Heart right ventricle (tissue), 16 donors: ENCODE measurements around the gene SRPK3. TPM values are rescaled to one million over a fixed set of nuclear protein-coding genes. Genes with fewer than 3 reads are reported as not detected.

Experiments
- ATAC-seq, 8 donors: fragments of 200-7000 bp; cut with Tn5 transposase; one replicate each; pipeline ENCODE4 v1.9.1; 2020; ENCODE audit warnings: mild to moderate bottlenecking in 8 of 8, moderate library complexity in 8 of 8, moderate number of reproducible peaks in 1 of 8
- DNase-seq, 2 donors: peaks; one replicate each; pipeline ENCODE4 v3.0.0-alpha.2; 2020
- H3K27ac ChIP-seq, 10 donors: fragments of 200-600 bp; sonication (generic) in 2 of 10; one replicate each; pipeline versions ENCODE4 v1.5.0 to v1.8.0; 2020 to 2022; ENCODE audit warnings: mild to moderate bottlenecking in 3 of 10
- H3K27me3 ChIP-seq, 7 donors: fragments of 200-600 bp; one replicate each; pipeline ENCODE4 v1.8.0; 2021 to 2022; ENCODE audit warnings: mild to moderate bottlenecking in 2 of 7
- H3K36me3 ChIP-seq, 9 donors: fragments of 200-600 bp; sonication (generic) in 1 of 9; one replicate each; pipeline versions ENCODE4 v1.5.0 to v1.8.0; 2020 to 2022; ENCODE audit warnings: mild to moderate bottlenecking in 2 of 9
- H3K4me1 ChIP-seq, 9 donors: fragments of 200-600 bp; sonication (generic) in 1 of 9; one replicate each; pipeline versions ENCODE4 v1.5.0 to v1.8.0; 2020 to 2022; ENCODE audit warnings: mild to moderate bottlenecking in 4 of 9
- H3K4me3 ChIP-seq, 10 donors: fragments of 200-600 bp; sonication (generic) in 2 of 10; one replicate each; pipeline versions ENCODE4 v1.5.0 to v1.8.0; 2020 to 2022; ENCODE audit warnings: mild to moderate bottlenecking in 7 of 10, moderate library complexity in 2 of 10
- H3K9me3 ChIP-seq, 11 donors: fragments of 200-600 bp in 10 of 11; sonication (generic) in 2 of 11; one replicate each; pipeline versions ENCODE4 v1.5.0 to v1.8.0; 2013 to 2022; ENCODE audit warnings: mild to moderate bottlenecking in 2 of 11, control low read depth in 1 of 11, moderate library complexity in 1 of 11
- WGBS, 2 donors: extraction: QIAGEN DNeasy Blood & Tissue Kit; methylation state at CpG; one replicate each; pipeline ENCODE4 v1.1.7; 2013; ENCODE audit warnings: inconsistent platforms in 1 of 2; 5-methylcytosine and 5-hydroxymethylcytosine counted together
- intact Hi-C, 10 donors: fragments of 100-400 bp; cut with DNase I; formaldehyde crosslinking; loops; one replicate each; pipeline versions ENCODE4 v1.11.1 to v1.14.2; 2022
- polyA plus RNA-seq, 2 donors: library from polyadenylated mRNA; stranded (reverse); fragments of 200-250 nt; gene quantifications; one replicate each; pipeline ENCODE4 v1.2.3, GENCODE V29; 2013
- total RNA-seq, 10 donors: library from RNA; stranded (reverse); fragmentation: NEBNext Ultra II Directional in 3 of 10; extraction: Animal tissue kit (Norgen Biotek cat#: 25700) in 3 of 10; gene quantifications; one replicate each; pipeline versions ENCODE4 v1.2.1 to v1.2.4, GENCODE V29; 2021 to 2023
- TF ChIP-seq, protein P1 (sequence below), 9 donors: fragments of 200-600 bp; sonication (generic) in 2 of 9; IDR thresholded peaks; one replicate each; pipeline versions ENCODE4 v1.5.0 to v1.8.0; 2021 to 2022; ENCODE audit warnings: antibody characterized with exemption in 9 of 9, mild to moderate bottlenecking in 5 of 9, moderate library complexity in 1 of 9
- donor health status: Arrhythmogenic right ventricular cardiomyopathy.
- donor health status: ischemic (EF 13 %, LVEDD 7.1; RV severe dilation, severe dysfunction).
- donor health status: healthy with polysubstance abuse.
- donor health status: DM: no; HTN: yes; CAD: no.
- donor health status: DM: no; HTN: no; CAD: no.
- donor health status: ischemic (EF 25% LVEDD 6.9; RV normal size, moderate dysfunction).
- donor health status: ischemic (EF 25% LVEDD 5.7; RV mildly dilated, moderate dysfunction).
- donor health status: healthy.
- donor health status: DM: yes; HTN: yes; CAD: no.
- donor health status: Ischemic cardiomyopathy.
- donor health status: ischemic (EF 35%, LVEDD 5.7; RV mildly dilated, moderate dysfunction).
- donor health status: nonischemic (EF 11% LVEDD 7.7; RV severe dilation, severe dysfunction).
- donor health status: DM: yes; HTN: yes; CAD: no.
- donor health status: PGD.
- donor health status: ischemic (EF 29% LVEDD 5.4; RV normal size, mild dysfunction).
- donor health status: nonischemic (EF 23%, LVEDD 6.1; RV moderate dilation, normal function).

SRPK3 gene
- total and polyA plus RNA-seq, 12 donors = 9.9 to 52.7 (median 44.8) TPM

GRCh38 chrX:153801669-153802068, 20.8 kb downstream of the SRPK3 start:
- H3K9me3 ChIP-seq = peaks cover 0 to 14% (median 0%) of the 10 kb centered on the region in 11 donors
- peaks cover 0 to 27% (median 0%) of the 10 kb centered on the region in 9 donors for H3K36me3 ChIP-seq
- no peaks in the 10 kb centered on the region for H3K27me3 ChIP-seq
- WGBS, 2 donors = 84 to 93% methylated on average over 8 of the region's 8 CpGs
- DNase-seq = no peak
- intact Hi-C loops = no loop called here
- H3K27ac ChIP-seq = no peak overlapping the region
- peaks cover 0 to under 1% (median 0%) of the 10 kb centered on the region in 9 donors for H3K4me1 ChIP-seq
- TF ChIP-seq, protein P1, sequence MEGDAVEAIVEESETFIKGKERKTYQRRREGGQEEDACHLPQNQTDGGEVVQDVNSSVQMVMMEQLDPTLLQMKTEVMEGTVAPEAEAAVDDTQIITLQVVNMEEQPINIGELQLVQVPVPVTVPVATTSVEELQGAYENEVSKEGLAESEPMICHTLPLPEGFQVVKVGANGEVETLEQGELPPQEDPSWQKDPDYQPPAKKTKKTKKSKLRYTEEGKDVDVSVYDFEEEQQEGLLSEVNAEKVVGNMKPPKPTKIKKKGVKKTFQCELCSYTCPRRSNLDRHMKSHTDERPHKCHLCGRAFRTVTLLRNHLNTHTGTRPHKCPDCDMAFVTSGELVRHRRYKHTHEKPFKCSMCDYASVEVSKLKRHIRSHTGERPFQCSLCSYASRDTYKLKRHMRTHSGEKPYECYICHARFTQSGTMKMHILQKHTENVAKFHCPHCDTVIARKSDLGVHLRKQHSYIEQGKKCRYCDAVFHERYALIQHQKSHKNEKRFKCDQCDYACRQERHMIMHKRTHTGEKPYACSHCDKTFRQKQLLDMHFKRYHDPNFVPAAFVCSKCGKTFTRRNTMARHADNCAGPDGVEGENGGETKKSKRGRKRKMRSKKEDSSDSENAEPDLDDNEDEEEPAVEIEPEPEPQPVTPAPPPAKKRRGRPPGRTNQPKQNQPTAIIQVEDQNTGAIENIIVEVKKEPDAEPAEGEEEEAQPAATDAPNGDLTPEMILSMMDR (IDR thresholded peaks at IDR 0.05) = no peak
- no peak overlapping the region for H3K4me3 ChIP-seq
- no peak for ATAC-seq

DNA sequence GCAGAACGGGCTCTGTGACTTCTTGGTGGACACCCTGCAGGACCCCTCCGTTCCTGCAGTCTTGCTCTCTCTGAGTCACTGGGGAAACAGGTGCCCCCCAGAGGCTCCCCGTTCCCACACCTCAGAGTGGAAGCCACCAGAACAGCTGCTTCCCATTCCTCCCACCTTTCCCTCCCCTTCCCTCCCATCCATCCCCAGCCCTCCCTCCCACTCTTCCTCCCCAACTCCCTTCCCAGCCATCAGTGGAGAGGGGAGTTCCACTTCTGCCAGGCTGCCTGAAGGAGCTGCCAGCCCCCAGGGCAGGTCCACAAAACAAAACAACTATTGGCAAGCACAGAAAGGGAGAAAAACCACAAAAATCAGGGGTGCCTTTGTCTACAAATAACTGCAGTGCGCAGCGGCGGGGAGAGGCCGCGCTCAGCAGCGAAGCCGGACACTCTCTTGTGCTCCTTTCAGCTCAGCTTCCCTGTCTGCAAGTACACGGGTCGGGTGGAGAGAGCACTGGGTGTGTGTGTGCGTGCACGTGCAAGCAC, 21.7 kb downstream of the SRPK3 start:
- no peak for ATAC-seq
- intact Hi-C loops = no loop called here
- H3K9me3 ChIP-seq = peaks cover 0 to 8% (median 0%) of the 10 kb centered on the region in 11 donors
- H3K27me3 ChIP-seq = no peaks in the 10 kb centered on the region
- 66 to 74% methylated on average over 14 of the region's 14 CpGs for WGBS, 2 donors
- H3K36me3 ChIP-seq = peaks cover 0 to 18% (median 0%) of the 10 kb centered on the region in 9 donors
- H3K27ac ChIP-seq = no peak overlapping the region
- TF ChIP-seq, protein P1 (IDR thresholded peaks at IDR 0.05) = no peak
- no peak for DNase-seq
- no peaks in the 10 kb centered on the region for H3K4me1 ChIP-seq
- no peak overlapping the region for H3K4me3 ChIP-seq

GRCh38 chrX:153803211-153804099, 22.6 kb downstream of the SRPK3 start:
- ATAC-seq (no peak), DNase-seq (no peak)
- WGBS, 2 donors = 96 to 97% methylated on average over 52 to 86 of the region's 87 CpGs
- no peaks in the 10 kb centered on the region for H3K4me1 ChIP-seq
- H3K27me3 ChIP-seq = no peaks in the 10 kb centered on the region
- H3K36me3 ChIP-seq = peaks cover 0 to 9% (median 0%) of the 10 kb centered on the region in 9 donors
- no peak overlapping the region for H3K27ac ChIP-seq
- H3K4me3 ChIP-seq = no peak overlapping the region
- intact Hi-C loops = no loop called here
- H3K9me3 ChIP-seq = peaks cover 0 to 6% (median 0%) of the 10 kb centered on the region in 11 donors
- TF ChIP-seq, protein P1 (IDR thresholded peaks at IDR 0.05) = no peak

GRCh38 chrX:153804100-153804595, 23.3 kb downstream of the SRPK3 start:
- WGBS, 2 donors = 96% methylated on average over 19 to 34 of the region's 34 CpGs
- no peak overlapping the region for H3K27ac ChIP-seq
- peaks cover 0 to 2% (median 0%) of the 10 kb centered on the region in 9 donors for H3K36me3 ChIP-seq
- ATAC-seq (no peak), DNase-seq (no peak)
- TF ChIP-seq, protein P1 (IDR thresholded peaks at IDR 0.05) = no peak
- H3K4me1 ChIP-seq = no peaks in the 10 kb centered on the region
- H3K4me3 ChIP-seq = no peak overlapping the region
- H3K27me3 ChIP-seq = no peaks in the 10 kb centered on the region
- intact Hi-C loops = no loop called here
- peaks cover 0 to 6% (median 0%) of the 10 kb centered on the region in 11 donors for H3K9me3 ChIP-seq
